ENCODE data around the gene EID3.

Gene EID3

DNA sequence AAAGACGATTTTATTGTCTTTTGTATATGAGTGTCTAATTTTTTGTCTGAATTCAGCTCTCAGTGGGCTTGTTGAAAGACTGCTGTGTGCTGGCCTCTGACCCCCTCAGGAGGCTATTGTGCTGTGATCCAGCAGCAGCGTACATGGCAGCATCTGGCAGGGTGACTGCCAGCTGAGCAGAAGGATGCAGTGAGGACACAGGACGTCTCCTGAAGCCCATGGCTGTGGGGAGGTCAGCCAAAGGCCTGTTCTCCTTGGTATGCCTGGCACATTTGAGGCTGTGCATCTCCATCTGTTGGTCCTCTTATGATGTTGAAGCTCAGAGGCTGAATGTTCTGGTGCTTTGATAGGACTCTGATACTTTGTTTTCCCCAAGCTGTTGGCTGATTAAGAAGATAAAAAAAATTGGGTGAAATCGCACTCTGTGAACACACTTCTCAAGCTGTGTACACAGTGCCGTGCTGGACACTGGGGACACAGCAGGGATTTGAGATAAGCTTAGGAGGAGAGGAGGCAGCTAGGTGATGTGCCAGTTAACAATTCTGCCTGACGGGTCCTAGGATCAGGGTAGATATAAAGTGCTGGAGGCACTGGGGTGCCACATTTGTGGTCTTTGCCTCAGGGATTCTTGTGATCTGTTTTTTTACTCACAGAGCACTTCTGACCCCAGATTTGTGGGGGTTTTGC, 37.5 kb downstream of the EID3 start:
- no peak for DNase-seq

DNA sequence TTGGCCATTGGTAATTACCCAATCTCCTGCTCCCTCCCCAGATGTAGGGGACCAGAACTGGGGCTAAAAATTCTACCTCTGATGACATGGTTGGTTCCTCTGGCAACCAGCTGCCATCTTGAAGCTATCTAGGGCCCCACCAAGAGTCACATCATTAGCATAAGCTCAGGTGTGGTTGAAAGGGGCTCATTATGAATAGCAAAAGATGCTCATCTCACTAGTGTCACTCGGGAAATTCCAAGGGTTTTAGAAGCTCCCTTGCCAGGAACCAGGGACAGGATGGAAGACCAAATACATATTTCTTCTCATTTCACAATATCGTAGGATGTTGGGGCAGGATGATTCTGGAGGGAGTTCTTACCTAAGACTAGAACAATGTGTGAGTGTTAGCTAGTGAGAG, 38.6 kb downstream of the EID3 start:
- no peak for DNase-seq

DNA sequence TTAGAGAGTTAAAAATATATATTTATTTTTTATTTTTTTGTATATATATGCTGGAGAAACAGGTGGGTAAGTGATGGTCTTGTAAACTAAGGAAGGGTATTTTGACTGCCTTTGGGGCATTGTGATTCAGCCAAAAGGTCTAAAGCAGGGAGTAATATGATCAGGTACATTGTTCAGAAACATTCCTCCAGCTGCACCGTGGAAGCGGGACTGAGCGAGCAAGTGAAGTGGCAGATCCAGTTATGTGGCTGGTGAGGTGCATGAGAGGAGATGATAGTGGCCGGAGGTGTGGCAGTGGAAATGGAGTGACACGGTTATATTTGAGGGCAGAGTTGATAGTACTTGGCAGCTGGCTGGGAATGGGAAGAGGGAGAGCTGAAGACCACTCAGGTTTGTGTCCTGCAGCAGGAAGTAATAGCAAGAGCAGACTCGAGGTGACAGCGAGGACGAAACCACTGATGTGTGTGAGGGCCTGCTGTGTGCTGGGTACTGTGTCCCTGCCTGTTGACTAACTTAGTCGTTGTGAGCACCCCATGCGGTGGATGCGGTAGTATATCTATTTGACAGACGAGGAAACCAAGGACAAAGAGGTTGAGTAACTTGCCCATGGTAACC, 39.2 kb downstream of the EID3 start:
- DNase-seq, result no peak

DNA sequence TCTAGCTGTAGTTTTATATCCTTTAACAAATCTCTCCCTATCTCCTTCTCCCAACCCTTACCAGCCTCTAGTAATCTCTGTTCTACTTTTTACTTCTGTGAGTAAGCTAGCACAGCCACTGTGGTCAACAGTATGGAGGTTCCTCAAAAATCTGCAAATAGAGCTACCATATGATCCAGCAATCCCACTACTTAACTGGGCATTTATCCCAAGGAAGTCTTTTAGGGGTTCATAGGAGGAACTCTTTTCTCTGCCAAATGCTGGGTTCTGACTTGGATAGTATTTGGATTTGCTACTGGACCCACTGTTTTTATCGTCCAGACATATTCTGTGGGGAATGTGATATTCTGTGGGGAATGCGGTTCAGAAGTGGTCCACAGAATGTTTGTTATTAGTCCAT, 41.1 kb downstream of the EID3 start:
- no peak for DNase-seq

DNA sequence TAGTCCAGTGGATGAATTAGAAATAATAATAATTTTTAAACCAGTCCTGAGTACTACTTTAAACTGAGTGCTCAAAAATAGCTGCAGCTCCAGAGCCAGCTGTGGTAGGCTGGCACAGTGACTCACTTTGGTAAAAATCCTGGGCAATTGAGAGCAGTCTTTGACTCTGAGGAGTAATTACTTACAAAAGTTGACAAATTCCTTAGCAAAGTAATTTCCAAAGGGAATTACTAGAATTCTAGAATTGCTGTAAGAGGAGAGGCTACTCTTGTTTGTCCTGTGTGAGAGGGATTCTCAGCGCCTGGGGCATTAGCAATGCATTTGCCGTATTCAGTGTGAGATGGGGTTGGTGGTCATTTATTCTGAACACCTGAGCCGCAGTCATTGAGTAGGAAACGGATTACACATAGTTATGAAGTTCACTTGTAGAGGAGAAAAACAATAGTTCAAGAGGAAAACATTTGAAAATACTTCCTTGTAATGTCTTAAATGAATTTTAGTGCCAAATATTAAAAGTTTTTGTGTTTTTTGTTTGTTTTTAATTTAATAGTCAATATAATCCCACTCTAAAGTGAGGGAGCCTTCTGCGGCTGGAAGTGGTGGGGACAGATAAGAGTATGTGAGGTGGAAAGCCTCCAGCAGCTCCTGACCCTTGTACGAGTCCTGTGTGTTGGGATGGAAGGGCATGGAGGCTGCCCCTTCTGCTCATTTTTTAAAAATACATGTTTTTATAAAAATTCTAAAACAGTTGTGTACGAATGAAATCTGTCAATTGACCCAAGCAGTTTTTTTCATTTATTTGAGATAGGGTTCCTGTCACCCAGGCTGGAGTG, 41.9 kb downstream of the EID3 start:
- DNase-seq, result no peak

DNA sequence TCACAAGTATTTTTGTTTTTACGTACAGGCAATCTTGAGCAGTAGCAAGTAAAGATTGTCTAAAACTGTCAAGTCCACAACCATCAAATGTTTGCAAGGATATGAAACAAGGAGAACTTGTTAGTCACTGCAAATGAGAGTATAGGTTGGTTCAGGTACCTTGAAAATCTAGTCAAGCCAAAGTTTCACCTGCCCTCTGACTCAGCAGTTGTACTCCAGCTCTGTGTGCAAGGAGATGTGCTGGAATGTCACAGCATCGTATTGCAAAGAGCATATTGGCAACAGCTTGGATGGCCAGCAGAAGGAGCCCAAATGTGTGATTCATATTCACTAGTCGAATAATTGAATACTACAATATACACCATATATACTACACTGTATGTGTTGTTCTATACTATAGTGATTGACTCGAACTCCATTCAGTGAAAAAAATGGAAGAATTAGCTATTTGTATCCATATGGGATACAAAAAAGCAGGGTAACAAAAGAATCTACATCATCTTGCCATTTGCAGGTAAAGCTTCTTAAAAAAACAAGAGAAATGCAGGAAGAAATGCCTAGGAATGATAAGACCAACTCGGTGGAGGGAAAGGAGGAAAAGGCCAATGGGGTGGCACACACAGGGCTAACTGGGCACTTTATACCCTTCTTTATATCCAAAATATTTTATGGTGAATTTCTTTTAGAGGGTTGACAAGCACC, 44.0 kb downstream of the EID3 start:
- DNase-seq, result no peak

DNA sequence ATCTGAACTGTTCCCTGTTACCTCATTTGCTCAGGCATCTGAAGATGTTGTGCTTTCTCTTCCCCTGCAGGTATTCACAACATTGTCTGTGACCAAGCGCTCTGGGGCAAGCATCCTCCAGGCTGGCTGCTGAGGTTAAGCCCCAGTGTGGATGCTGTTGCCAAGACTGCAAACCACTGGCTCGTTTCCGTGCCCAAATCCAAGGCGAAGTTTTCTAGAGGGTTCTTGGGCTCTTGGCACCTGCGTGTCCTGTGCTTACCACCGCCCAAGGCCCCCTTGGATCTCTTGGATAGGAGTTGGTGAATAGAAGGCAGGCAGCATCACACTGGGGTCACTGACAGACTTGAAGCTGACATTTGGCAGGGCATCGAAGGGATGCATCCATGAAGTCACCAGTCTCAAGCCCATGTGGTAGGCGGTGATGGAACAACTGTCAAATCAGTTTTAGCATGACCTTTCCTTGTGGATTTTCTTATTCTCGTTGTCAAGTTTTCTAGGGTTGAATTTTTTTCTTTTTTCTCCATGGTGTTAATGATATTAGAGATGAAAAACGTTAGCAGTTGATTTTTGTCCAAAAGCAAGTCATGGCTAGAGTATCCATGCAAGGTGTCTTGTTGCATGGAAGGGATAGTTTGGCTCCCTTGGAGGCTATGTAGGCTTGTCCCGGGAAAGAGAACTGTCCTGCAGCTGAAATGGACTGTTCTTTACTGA, 44.9 kb downstream of the EID3 start:
- DNase-seq, result no peak

DNA sequence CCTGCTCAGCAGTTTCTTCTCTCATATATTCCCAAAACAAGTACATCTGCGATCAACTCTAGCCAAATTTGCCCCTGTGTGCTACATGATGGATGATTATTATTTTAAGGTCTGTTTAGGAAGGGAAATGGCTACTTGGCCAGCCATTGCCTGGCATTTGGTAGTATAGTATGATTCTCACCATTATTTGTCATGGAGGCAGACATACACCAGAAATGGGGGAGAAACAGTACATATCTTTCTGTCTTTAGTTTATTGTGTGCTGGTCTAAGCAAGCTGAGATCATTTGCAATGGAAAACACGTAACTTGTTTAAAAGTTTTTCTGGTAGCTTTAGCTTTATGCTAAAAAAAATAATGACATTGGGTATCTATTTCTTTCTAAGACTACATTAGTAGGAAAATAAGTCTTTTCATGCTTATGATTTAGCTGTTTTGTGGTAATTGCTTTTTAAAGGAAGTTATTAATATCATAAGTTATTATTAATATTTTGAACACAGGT, 45.5 kb downstream of the EID3 start:
- no peak for DNase-seq

DNA sequence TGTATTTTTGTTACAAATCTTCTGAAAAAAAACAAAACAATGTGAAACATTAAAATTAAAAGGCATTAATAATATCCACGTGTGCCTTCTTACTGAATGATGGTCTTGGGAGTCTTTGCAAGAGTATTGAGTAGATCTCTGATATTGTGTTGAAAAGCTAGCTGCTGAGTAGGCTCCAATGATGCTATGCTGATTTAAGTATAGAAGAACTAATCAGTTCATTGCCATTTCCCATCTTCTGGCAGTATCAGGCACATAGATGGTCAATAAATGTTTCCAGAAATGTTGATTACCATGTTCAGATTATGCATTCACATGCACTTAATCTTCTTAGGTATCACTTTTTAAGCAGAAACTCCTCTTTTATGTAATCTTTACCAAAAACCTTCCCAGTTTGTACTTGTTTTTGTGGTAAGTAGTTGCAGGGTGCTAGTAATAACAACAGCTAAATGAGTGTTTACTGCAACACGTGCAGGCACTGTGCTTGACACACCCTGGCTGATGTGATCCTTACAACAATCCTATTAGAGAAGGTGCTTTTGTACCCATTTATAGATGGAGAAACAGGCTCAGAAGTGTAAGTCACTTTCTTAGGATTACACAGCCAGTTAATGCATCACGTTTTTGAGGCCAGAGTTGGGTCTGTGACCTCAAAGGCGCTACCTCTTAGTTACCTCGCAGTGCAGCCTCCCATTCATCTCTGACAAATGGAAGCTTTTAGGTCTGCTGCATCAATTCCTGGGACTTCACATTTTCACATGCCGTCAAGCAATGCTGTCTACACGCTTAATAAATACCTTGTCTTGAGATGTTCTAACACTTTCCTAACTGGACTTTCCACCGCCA, 46.9 kb downstream of the EID3 start:
- no peak for DNase-seq

DNA sequence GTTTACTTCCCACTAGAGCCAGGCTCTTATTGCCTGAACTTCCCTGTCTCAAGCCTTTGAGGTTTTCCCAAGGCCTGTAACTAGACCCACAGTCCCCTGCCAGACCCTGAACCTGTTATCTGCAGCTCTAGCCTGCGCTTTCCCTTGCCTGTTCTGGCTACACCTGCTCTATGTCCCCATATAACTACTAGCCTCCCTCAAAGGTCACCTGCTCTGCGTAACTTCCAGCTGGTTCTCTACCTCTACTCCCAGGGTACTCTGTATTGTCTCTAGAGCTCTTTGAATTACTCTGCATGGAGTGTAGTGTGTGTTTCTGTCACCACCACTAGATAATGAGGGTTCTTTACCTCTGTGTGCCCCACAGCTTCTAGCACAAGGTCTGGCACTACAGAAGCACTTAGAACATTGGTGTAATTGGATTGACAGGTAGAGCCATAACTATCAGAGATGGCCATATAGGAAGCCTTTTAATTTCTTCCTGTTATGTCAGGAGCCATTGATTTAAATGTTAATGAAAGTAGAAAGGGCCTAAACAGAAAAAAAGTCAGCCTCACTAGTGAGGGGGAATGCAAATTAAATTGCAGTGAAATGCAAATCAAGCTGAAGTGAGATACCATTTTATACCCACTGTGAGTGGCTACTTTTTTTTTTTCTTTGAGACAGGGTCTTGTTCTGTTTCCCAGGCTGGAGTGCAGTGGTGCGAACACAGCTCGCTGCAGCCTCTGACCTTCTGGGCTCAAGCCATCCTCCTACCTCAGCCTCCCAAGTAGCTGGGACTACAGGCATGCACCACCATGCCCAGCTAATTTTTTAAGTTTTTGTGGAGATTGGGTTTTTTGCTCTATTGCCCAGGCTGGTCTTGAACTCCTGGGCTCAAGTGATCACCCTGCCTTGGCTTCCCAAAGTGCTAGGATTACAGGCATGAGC, 47.8 kb downstream of the EID3 start:
- DNase-seq, result no peak

DNA sequence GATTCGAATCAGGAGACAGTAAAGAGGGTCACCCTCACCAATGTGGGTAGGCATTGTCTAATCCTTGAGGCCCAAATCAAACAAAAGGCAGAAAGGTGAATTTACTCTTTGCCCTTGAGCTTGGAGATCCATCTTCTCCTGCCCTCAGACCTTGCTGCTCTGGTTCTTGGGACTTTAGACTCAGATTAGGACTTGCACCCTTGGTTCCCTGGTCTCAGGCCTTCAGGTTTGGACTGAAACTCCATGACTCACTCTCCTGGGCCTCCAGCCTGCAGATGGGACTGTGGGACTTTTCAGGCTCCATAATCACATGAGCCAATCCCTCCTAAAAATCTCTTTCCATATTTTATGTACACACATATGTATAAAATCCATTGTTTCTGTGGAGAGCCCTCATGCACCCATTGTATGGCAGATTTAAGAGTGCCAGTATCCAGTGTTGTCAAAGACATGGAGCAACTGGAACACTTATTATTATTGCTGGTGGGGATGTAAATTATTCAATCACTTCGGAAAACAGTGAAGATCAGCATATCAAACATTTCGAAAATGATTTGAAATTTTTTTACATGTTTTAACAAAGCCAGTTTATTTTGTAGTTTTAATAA, 48.7 kb downstream of the EID3 start:
- DNase-seq, result no peak

DNA sequence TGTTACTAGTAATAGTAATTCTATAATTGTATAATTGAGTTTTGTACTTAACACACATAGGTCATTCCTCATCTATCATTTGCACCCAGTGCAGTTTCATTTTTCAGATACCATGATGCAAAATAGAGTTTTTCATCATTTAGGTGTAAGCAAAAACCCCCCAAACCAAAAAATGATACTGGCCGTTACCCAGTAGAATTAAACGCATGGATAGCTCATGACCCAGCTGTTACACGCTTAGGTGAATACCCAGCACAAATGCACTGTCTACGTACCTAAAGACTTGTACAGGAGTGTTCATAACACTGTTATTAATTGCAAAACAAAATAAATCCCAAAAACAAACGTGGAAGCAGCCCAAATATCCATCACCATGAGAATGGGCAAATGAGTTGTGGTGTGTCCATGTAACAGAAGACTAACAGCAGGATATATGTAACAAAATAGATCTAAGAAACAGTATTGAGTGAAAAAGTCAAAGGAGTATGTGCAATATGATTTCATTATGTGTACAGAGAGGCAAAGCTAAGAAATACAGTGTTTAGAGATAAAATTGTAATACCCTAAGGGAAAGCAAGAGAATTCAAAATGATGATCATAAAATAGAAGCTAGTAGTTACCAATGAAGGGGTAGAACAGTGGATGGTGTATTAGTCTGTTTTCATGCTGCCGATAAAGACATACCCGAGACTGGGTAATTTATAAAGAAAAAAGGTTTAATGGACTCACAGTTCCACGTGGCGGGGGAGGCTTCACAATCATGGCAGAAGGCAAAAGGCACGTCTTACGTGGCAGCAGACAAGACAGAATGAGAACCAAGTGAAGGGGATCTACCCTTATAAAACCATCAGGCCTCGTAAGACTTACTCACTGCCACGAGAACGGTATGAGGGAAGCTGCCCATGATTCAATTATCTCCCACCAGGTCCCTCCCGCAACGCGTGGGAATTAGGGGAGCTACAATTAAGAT, 49.8 kb downstream of the EID3 start:
- no peak for DNase-seq

DNA sequence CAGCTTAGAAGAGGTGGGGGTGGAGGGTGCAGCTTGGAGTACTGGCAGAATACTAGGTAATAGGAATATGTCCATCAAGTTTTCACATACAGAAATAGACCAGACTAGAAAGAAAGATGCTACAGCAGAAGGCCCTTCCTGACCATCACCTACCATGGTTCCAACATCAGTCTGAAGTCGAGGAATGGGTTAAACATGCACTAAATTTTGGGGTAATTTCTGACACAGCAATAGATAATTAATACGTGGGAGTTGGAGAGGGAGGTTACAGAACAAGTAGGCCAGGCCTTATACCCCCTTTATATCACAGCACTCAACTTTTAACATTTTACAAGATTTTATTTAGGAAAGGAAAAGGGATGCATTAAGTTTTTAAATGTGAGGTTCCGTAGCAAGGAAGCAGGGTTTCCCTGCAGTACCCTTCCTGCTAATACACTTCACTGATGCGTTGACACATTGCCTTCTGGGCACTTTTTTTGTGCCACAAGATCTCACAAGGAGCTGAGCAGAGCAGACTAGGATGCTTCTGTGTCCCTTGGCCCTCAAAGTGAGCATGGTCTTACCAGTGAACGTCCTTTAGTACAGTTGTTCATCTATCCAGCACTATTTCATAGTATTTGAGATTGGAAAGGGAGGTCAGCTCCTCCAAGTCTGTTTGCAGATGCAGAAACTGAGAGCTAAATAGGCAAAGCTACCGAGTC, 50.8 kb downstream of the EID3 start:
- no peak for DNase-seq

Measured in NCI-H1694 (cell line).